ENCODE measurements around the gene ZSWIM4. TPM values are rescaled to one million over a fixed set of nuclear protein-coding genes. Genes with fewer than 3 reads are reported as not detected.

Gene ZSWIM4
- total and polyA plus RNA-seq, 2 of the 13 experiments (the other 11 are each of a cell fraction or from before 2014, with no cell fraction given), result 0.33 to 0.86 TPM

- no peak for TF ChIP-seq CENPT (CRISPR knock-in tag; IDR thresholded peaks at IDR 0.05; ENCODE audit: low read depth)
- no peak for TF ChIP-seq ZNF362 (CRISPR knock-in tag; IDR thresholded peaks at IDR 0.05; ENCODE audit: borderline replicate concordance)
- no peak for TF ChIP-seq RFX3 (CRISPR knock-in tag; IDR thresholded peaks at IDR 0.05)
- TF ChIP-seq ATF7 (IDR thresholded peaks at IDR 0.05), result no peak
- no peak for TF ChIP-seq ATF7 (CRISPR knock-in tag; IDR thresholded peaks at IDR 0.05)
- TF ChIP-seq, protein P1, sequence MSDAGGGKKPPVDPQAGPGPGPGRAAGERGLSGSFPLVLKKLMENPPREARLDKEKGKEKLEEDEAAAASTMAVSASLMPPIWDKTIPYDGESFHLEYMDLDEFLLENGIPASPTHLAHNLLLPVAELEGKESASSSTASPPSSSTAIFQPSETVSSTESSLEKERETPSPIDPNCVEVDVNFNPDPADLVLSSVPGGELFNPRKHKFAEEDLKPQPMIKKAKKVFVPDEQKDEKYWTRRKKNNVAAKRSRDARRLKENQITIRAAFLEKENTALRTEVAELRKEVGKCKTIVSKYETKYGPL (CRISPR knock-in tag; IDR thresholded peaks at IDR 0.05), result no peak
- TF ChIP-seq ZNF282 (IDR thresholded peaks at IDR 0.05; ENCODE audit: partially characterized antibody), result no peak
- peak; percentile 65; the same call in 1 of the 2 replicates for TF ChIP-seq ZNF670 (CRISPR knock-in tag; IDR thresholded peaks at IDR 0.05; ENCODE audit: borderline replicate concordance)
- peak; percentile 93 for TF ChIP-seq SP4 (CRISPR knock-in tag; IDR thresholded peaks at IDR 0.05)
- 0 out of 2 replicates have a peak, but pooled peaks have one; percentile 20 for TF ChIP-seq ZFP37 (CRISPR knock-in tag; IDR thresholded peaks at IDR 0.05; ENCODE audit: borderline replicate concordance)
- no peak for TF ChIP-seq HNRNPH1 (optimal IDR thresholded peaks at IDR 0.05; ENCODE audit: low read depth, low read length)
- no peak for TF ChIP-seq ZNF34 (CRISPR knock-in tag; IDR thresholded peaks at IDR 0.05; ENCODE audit: borderline replicate concordance)
- no peak for TF ChIP-seq ZNF296 (CRISPR knock-in tag; conservative IDR thresholded peaks at IDR 0.05)
- TF ChIP-seq YEATS4 (CRISPR knock-in tag; IDR thresholded peaks at IDR 0.05; ENCODE audit: borderline replicate concordance), result 0 out of 2 replicates have a peak, but pooled peaks have one; percentile 34
- peak; percentile 65; the same call in 1 of the 2 replicates for TF ChIP-seq GFI1 (CRISPR knock-in tag; IDR thresholded peaks at IDR 0.05; ENCODE audit: borderline replicate concordance)
- peak; percentile 42; the same call in 1 of the 2 replicates for TF ChIP-seq ZNF792 (CRISPR knock-in tag; IDR thresholded peaks at IDR 0.05)
- no peak for TF ChIP-seq KMT2B (CRISPR knock-in tag; IDR thresholded peaks at IDR 0.05)
- peak; percentile 31; the same call in 1 of the 2 replicates for TF ChIP-seq THAP11 (CRISPR knock-in tag; IDR thresholded peaks at IDR 0.05)
- TF ChIP-seq ZEB1 (IDR thresholded peaks at IDR 0.05; ENCODE audit: insufficient replicate concordance, low read depth), result peak; percentile 71
- TF ChIP-seq, protein P2, sequence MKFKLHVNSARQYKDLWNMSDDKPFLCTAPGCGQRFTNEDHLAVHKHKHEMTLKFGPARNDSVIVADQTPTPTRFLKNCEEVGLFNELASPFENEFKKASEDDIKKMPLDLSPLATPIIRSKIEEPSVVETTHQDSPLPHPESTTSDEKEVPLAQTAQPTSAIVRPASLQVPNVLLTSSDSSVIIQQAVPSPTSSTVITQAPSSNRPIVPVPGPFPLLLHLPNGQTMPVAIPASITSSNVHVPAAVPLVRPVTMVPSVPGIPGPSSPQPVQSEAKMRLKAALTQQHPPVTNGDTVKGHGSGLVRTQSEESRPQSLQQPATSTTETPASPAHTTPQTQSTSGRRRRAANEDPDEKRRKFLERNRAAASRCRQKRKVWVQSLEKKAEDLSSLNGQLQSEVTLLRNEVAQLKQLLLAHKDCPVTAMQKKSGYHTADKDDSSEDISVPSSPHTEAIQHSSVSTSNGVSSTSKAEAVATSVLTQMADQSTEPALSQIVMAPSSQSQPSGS (CRISPR knock-in tag; IDR thresholded peaks at IDR 0.05), result 0 out of 2 replicates have a peak, but pooled peaks have one; percentile 29
- no peak for TF ChIP-seq WIZ (CRISPR knock-in tag; IDR thresholded peaks at IDR 0.05)
- 0 out of 2 replicates have a peak, but pooled peaks have one; percentile 30 for TF ChIP-seq ZNF350 (CRISPR knock-in tag; IDR thresholded peaks at IDR 0.05; ENCODE audit: borderline replicate concordance, low read depth)
- TF ChIP-seq HOMEZ (CRISPR knock-in tag; IDR thresholded peaks at IDR 0.05; ENCODE audit: low read depth), result no peak
- TF ChIP-seq ZFP41 (CRISPR knock-in tag; IDR thresholded peaks at IDR 0.05; ENCODE audit: borderline replicate concordance), result no peak
- TF ChIP-seq FOXP1 (IDR thresholded peaks at IDR 0.05), result no peak
- no peak for TF ChIP-seq FOXP1 (CRISPR knock-in tag; IDR thresholded peaks at IDR 0.05)
- TF ChIP-seq ZNF850 (CRISPR knock-in tag; conservative IDR thresholded peaks at IDR 0.05), result no peak
Measured at GRCh38 chr19:13833330-13834243, 38.3 kb downstream of the ZSWIM4 start (continued).
